ENCODE results near the gene HAPSTR1.

The HAPSTR1 gene

DNA sequence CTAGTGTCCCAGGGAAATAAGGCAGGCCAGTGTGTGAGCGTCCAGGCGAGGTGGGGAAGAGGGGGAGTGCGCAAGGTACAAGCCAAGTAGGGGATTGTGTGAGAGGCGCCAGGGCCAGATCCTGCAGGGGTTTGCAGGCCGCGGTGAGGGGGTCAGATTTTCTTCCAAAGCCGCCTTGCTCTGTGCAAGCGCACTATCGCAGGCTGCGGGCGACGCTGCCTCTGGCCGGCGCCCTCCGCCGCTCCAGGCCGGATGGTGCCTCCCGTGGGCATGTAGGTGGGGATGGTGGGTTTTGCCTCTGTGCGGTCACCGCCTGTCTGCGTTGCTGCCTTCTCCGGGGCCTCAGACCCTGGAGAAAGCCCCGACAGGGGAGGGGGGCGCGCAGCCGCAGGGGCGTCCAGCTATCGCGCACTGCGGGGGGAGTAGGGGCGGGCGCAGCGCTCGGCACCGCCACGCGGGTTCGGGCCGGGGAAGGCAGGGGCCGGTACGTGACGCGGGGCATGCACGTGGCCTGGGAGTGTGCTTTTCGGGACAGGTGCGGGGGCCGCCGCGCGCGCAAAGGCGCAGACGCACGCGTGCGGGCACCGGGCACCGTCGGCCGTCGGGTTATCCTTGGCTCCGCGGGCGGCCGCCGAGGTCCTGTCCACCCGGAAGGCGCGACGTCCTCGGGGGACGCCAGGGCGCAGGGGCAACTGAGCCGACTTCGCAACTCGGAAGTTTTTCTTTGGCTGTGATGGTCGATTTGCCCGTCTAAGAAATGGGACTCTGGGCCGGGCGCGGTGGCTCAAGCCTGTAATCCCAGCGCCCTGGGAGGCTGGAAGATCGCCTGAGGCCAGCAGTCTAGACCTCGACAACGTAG, 1.1 kb upstream of the HAPSTR1 start:
- no peaks in the 10 kb centered on the region for H3K9me2 ChIP-seq (replicated peaks; ENCODE audit: insufficient read depth, low read length)
- H3K4me1 ChIP-seq (ENCODE audit: low read length): peaks cover 15% of the 10 kb centered on the region
- H3K79me2 ChIP-seq (ENCODE audit: low read length): peaks cover 38% of the 10 kb centered on the region
- H4K20me1 ChIP-seq (ENCODE audit: insufficient read depth, low read length): peaks cover 25% of the 10 kb centered on the region
- H3K36me3 ChIP-seq (replicated peaks; ENCODE audit: insufficient read depth, low read length): peaks cover 7% of the 10 kb centered on the region; the same call in 1 of the 2 replicates
- peak overlapping the region; percentile 84 for H3K4me3 ChIP-seq (ENCODE audit: low read length)
- TF ChIP-seq EZH2phosphoT487 (IDR thresholded peaks at IDR 0.05; ENCODE audit: low read length): no peak
- TF ChIP-seq, protein P1, sequence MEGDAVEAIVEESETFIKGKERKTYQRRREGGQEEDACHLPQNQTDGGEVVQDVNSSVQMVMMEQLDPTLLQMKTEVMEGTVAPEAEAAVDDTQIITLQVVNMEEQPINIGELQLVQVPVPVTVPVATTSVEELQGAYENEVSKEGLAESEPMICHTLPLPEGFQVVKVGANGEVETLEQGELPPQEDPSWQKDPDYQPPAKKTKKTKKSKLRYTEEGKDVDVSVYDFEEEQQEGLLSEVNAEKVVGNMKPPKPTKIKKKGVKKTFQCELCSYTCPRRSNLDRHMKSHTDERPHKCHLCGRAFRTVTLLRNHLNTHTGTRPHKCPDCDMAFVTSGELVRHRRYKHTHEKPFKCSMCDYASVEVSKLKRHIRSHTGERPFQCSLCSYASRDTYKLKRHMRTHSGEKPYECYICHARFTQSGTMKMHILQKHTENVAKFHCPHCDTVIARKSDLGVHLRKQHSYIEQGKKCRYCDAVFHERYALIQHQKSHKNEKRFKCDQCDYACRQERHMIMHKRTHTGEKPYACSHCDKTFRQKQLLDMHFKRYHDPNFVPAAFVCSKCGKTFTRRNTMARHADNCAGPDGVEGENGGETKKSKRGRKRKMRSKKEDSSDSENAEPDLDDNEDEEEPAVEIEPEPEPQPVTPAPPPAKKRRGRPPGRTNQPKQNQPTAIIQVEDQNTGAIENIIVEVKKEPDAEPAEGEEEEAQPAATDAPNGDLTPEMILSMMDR (IDR thresholded peaks at IDR 0.05; ENCODE audit: low read length): no peak
- no peak for TF ChIP-seq EZH2 (optimal IDR thresholded peaks at IDR 0.05; ENCODE audit: low read depth, low read length)
- peak; percentile 44 for DNase-seq
- peaks cover 19% of the 10 kb centered on the region for H3F3A ChIP-seq (ENCODE audit: insufficient read depth, low read length)
- peak overlapping the region; percentile 91 for H3K4me2 ChIP-seq (ENCODE audit: low read depth, low read length)
- peak overlapping the region; percentile 80 for H3K9ac ChIP-seq (ENCODE audit: low read length)
- H3K9me3 ChIP-seq (replicated peaks; ENCODE audit: insufficient read depth, low read length): no peaks in the 10 kb centered on the region
- H3K27ac ChIP-seq (ENCODE audit: low read length): peak overlapping the region; percentile 57; the same call in 1 of the 2 replicates
- no peaks in the 10 kb centered on the region for H3K27me3 ChIP-seq (replicated peaks; ENCODE audit: insufficient read depth, low read length)
- peak overlapping the region; percentile 94 for H2AFZ ChIP-seq (ENCODE audit: low read length)

DNA sequence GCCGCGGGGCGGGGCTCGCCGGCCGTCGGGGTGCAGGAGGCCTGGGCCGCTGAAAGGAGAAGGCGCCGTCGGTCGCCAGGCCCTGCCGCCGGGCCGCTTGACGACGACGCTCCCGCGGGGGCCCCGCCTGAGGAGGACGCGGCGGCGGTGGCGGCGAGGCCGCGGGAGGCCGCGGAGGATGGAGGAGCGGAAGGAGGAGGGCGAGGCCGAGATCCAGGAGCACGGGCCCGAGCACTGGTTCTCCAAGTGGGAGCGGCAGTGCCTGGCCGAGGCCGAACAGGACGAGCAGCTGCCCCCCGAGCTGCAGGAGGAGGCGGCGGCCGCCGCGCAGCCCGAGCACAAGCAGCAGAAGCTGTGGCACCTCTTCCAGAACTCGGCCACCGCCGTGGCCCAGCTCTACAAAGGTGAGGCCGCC, 430 bp downstream of the HAPSTR1 start:
- H3K9me3 ChIP-seq (replicated peaks; ENCODE audit: insufficient read depth, low read length): no peaks in the 10 kb centered on the region
- peaks cover 10% of the 10 kb centered on the region; the same call in 1 of the 2 replicates for H3K36me3 ChIP-seq (replicated peaks; ENCODE audit: insufficient read depth, low read length)
- peak; percentile 25 for DNase-seq
- H3F3A ChIP-seq (ENCODE audit: insufficient read depth, low read length): peaks cover 19% of the 10 kb centered on the region
- H3K9ac ChIP-seq (ENCODE audit: low read length): peak overlapping the region; percentile 91
- peak overlapping the region; percentile 68 for H3K27ac ChIP-seq (ENCODE audit: low read length)
- peak overlapping the region; percentile 31; the same call in 1 of the 2 replicates for H3K4me2 ChIP-seq (ENCODE audit: low read depth, low read length)
- H2AFZ ChIP-seq (ENCODE audit: low read length): no peak overlapping the region
- H3K4me1 ChIP-seq (ENCODE audit: low read length): peaks cover 21% of the 10 kb centered on the region
- no peaks in the 10 kb centered on the region for H3K27me3 ChIP-seq (replicated peaks; ENCODE audit: insufficient read depth, low read length)
- H3K9me2 ChIP-seq (replicated peaks; ENCODE audit: insufficient read depth, low read length): no peaks in the 10 kb centered on the region
- peaks cover 54% of the 10 kb centered on the region for H3K79me2 ChIP-seq (ENCODE audit: low read length)
- peak overlapping the region; percentile 74 for H3K4me3 ChIP-seq (ENCODE audit: low read length)
- peaks cover 37% of the 10 kb centered on the region for H4K20me1 ChIP-seq (ENCODE audit: insufficient read depth, low read length)
- TF ChIP-seq, protein P1 (IDR thresholded peaks at IDR 0.05; ENCODE audit: low read length): no peak
- no peak for TF ChIP-seq EZH2phosphoT487 (IDR thresholded peaks at IDR 0.05; ENCODE audit: low read length)
- no peak for TF ChIP-seq EZH2 (optimal IDR thresholded peaks at IDR 0.05; ENCODE audit: low read depth, low read length)

DNA sequence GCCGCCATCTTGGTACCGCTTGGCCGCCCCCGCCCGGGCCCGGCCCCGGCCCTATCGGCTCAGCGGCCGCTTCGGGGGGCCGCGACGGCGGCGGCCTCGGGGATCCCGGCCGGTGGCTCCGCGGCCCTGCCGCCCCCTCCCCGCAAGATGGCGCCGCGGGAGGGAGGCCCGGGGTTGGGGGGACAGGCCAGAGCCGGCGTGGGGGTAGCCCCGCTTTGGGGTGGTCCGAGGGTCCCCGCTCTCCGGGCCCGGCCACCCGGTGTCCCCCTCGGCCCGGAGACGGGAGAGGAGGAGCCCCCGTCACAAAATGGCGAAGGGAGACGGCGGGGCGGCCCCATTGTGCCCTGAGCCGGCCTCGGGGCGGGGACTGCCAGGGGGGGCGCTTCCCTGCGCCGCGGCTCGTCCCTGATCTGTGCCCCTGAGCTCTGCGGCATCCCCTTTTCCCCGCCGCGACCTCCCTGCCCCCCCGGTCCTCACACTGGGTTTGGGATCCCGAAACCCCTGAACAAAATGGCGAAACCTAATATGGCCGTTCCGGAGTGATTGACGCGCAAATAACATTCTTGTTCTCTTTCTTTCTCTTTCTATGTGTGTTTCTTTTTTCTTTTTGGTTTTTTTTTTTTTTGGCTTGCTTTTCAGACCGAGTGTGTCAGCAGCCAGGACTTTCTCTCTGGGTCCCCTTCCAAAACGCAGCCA, 986 bp downstream of the HAPSTR1 start:
- Histone ChIP-seq H3K36me3 (replicated peaks; ENCODE audit: insufficient read depth, low read length) (peaks cover 10% of the 10 kb centered on the region; the same call in 1 of the 2 replicates), H3K9ac (ENCODE audit: low read length) (peak overlapping the region; percentile 91), H3K27me3 (replicated peaks; ENCODE audit: insufficient read depth, low read length) (no peaks in the 10 kb centered on the region), H3K4me1 (ENCODE audit: low read length) (peaks cover 23% of the 10 kb centered on the region), H3F3A (ENCODE audit: insufficient read depth, low read length) (peaks cover 19% of the 10 kb centered on the region), H3K9me2 (replicated peaks; ENCODE audit: insufficient read depth, low read length) (no peaks in the 10 kb centered on the region), H3K79me2 (ENCODE audit: low read length) (peaks cover 59% of the 10 kb centered on the region), H2AFZ (ENCODE audit: low read length) (peak overlapping the region; percentile 21; the same call in 1 of the 2 replicates), H3K9me3 (replicated peaks; ENCODE audit: insufficient read depth, low read length) (no peaks in the 10 kb centered on the region), H4K20me1 (ENCODE audit: insufficient read depth, low read length) (peaks cover 39% of the 10 kb centered on the region), H3K4me3 (ENCODE audit: low read length) (peak overlapping the region; percentile 74), H3K4me2 (ENCODE audit: low read depth, low read length) (peak overlapping the region; percentile 96), H3K27ac (ENCODE audit: low read length) (peak overlapping the region; percentile 68)
- DNase-seq: peak; percentile 31
- TF ChIP-seq EZH2phosphoT487 (IDR thresholded peaks at IDR 0.05; ENCODE audit: low read length) (no peak), EZH2 (optimal IDR thresholded peaks at IDR 0.05; ENCODE audit: low read depth, low read length) (no peak)
- TF ChIP-seq, protein P1 (IDR thresholded peaks at IDR 0.05; ENCODE audit: low read length): peak; percentile 12

Data from MM.1S (cell line).